ENCODE data around the gene IPO9. TPM values are rescaled to one million over a fixed set of nuclear protein-coding genes. Genes with fewer than 3 reads are reported as not detected.

IPO9 gene
- total RNA-seq, 4 donors from 2014 or later = 10.1 to 17.2 (median 12.3) TPM

DNA sequence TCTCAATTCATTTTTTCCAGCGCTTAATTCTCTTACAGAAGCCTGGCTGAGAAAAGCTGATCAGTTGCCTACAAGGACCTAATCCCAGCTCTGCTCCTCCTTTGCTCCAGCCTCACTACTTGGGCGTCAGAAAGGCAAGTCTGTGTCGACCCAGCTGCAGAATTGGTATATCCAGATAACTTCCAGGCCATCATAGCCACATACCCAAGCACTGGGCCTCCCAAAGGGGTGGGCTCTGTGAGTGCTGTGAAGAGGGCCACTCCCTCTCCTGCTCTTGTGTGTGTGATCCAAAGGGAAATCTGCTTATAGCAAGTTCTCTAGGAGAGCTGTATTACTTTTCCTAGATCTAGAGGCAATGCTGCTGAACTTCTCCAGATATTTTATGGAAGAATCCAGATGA, 99.3 kb downstream of the IPO9 start:
- Histone ChIP-seq H3K9me3 (no peaks in the 10 kb centered on the region), H3K36me3 (no peaks in the 10 kb centered on the region), H3K4me1 (peaks cover 0 to 38% (median 7%) of the 10 kb centered on the region in 3 donors), H3K27ac (peak overlapping the region in 2 of 4 donors; percentile 37 to 71), H3K4me3 (no peak overlapping the region), H3K27me3 (no peaks in the 10 kb centered on the region)
- TF ChIP-seq, protein P1, sequence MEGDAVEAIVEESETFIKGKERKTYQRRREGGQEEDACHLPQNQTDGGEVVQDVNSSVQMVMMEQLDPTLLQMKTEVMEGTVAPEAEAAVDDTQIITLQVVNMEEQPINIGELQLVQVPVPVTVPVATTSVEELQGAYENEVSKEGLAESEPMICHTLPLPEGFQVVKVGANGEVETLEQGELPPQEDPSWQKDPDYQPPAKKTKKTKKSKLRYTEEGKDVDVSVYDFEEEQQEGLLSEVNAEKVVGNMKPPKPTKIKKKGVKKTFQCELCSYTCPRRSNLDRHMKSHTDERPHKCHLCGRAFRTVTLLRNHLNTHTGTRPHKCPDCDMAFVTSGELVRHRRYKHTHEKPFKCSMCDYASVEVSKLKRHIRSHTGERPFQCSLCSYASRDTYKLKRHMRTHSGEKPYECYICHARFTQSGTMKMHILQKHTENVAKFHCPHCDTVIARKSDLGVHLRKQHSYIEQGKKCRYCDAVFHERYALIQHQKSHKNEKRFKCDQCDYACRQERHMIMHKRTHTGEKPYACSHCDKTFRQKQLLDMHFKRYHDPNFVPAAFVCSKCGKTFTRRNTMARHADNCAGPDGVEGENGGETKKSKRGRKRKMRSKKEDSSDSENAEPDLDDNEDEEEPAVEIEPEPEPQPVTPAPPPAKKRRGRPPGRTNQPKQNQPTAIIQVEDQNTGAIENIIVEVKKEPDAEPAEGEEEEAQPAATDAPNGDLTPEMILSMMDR (IDR thresholded peaks at IDR 0.05) = no peak
- no peak for TF ChIP-seq POLR2A (IDR thresholded peaks at IDR 0.05)
- 84 to 94% methylated on average over 3 of the region's 3 CpGs for WGBS, 2 donors
- intact Hi-C loops (cut with DNase I) = no loop called here
- DNase-seq = no peak

DNA sequence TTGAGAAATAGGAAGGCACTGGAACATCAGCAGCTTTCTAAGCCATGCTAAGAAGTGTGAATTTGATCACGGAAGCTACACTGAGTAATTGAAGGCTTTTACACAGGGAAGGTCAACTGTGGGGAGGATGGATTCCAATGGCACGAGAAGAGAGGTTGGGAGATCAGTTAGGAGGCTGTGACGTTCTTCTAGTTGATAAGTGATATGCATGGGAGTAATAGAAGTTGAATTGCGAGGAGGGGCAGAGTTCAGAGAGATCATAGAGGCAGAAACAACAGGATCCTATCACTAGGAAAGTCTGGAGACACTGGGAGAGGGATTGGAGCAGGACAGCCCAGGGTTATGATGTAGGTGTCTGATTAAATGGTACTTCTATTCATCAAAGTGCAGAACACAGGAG, 101.2 kb downstream of the IPO9 start:
- Histone ChIP-seq H3K4me3 (no peak overlapping the region), H3K27ac (peak overlapping the region in 3 of 4 donors; percentile 8 to 55 (median 30)), H3K9me3 (no peaks in the 10 kb centered on the region), H3K36me3 (no peaks in the 10 kb centered on the region), H3K4me1 (peaks cover 0 to 48% (median 7%) of the 10 kb centered on the region in 3 donors), H3K27me3 (no peaks in the 10 kb centered on the region)
- TF ChIP-seq, protein P1 (IDR thresholded peaks at IDR 0.05) = no peak
- TF ChIP-seq POLR2A (IDR thresholded peaks at IDR 0.05) = no peak
- no peak for DNase-seq
- WGBS, 2 donors = 65 to 68% methylated on average over 4 of the region's 4 CpGs
- intact Hi-C loops (cut with DNase I) = no loop called here

DNA sequence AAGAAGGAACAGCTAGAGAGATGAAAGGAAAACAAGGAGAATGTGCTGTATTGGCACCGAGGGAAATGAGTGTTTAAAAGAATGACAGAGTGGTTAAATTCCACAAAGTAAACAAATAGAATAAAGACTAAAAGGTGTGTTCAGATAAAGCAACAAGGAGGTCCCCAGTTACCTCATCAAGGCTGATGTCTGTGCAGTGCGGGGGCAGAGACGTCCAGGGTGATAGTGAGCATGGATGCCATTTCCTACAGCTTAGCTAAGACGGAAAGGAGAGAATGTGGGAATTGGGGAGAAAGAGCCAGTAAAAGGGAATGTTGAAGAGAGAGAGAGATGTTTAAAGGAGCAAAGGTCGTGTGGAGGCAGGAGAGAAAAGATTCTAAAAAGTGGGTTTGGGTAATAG, 101.8 kb downstream of the IPO9 start:
- no peaks in the 10 kb centered on the region for H3K36me3 ChIP-seq
- no peaks in the 10 kb centered on the region for H3K9me3 ChIP-seq
- H3K27me3 ChIP-seq = no peaks in the 10 kb centered on the region
- H3K27ac ChIP-seq = peak overlapping the region in 3 of 4 donors; percentile 8 to 55 (median 30)
- H3K4me1 ChIP-seq = peaks cover 0 to 44% (median 7%) of the 10 kb centered on the region in 3 donors
- WGBS, 2 donors = 50 to 56% methylated on average over 5 of the region's 5 CpGs
- H3K4me3 ChIP-seq = no peak overlapping the region
- no peak for DNase-seq
- no peak for TF ChIP-seq POLR2A (IDR thresholded peaks at IDR 0.05)
- TF ChIP-seq, protein P1 (IDR thresholded peaks at IDR 0.05) = no peak
- intact Hi-C loops (cut with DNase I) = no loop called here

Small RNAs within 50 kb of the gene (small RNA-seq; reads per million reads assigned to genes)
- 0 reads per million in 4 donors for gene MIR1231
- 0 reads per million in 4 donors for gene MIR6739

Other genes starting within 250 kb of the IPO9 start
- 10 to 100 TPM in 1 of 4 donors, 1 to 10 TPM in 3; 3.3 to 12.3 (median 5.6) TPM for gene SHISA4, start 59.7 kb downstream of the IPO9 start, total RNA-seq
- gene LMOD1, start 117.4 kb downstream of the IPO9 start, total RNA-seq = 100 to 1,000 TPM in 1 of 4 donors, 10 to 100 TPM in 2, 1 to 10 TPM in 1; 8.3 to 157 (median 38.6) TPM
- gene TIMM17A, start 126.3 kb downstream of the IPO9 start, total RNA-seq = 10 to 100 TPM; 18.7 to 44.6 (median 34.6) TPM
- 100 to 1,000 TPM in 1 of 4 donors, 10 to 100 TPM in 3; 44.6 to 129 (median 72.2) TPM for gene RNPEP, start 153.5 kb downstream of the IPO9 start, total RNA-seq
- gene ELF3, start 181.4 kb downstream of the IPO9 start, total RNA-seq = 100 to 1,000 TPM; 146 to 432 (median 253) TPM

All from esophagus squamous epithelium (tissue), 5 donors.